GM06990 (cell line): ENCODE measurements around the gene VPS37B.
A peak's percentile ranks its signal among the peaks of the same experiment; 100 is the strongest.
"Not testable (repeated sequence)": the region's sequence is repeated elsewhere in the genome, so short reads cannot be mapped to it uniquely, and the experiment has no call there.

ENCODE experiments used
- DNase-seq: peaks from one replicate; pipeline ENCODE4 v3.0.0-alpha.2; 2011; ENCODE audit not compliant: insufficient read length; ENCODE audit errors: extremely low read depth
- H3K27me3 ChIP-seq: replicated peaks from 2 replicates; pipeline ENCODE4 v1.6.0; 2011; ENCODE audit warnings: low read length; ENCODE audit not compliant: control insufficient read depth, insufficient read depth
- H3K36me3 ChIP-seq: 2 replicates; pipeline ENCODE4 v1.5.1; 2011; ENCODE audit warnings: low read length; ENCODE audit not compliant: control insufficient read depth, insufficient read depth
- H3K4me3 ChIP-seq: replicated peaks from 2 replicates; pipeline ENCODE4 v1.5.1; 2011; ENCODE audit warnings: low read depth, mild to moderate bottlenecking, control low read depth, low read length
- TF ChIP-seq, protein P1 (sequence below): IDR thresholded peaks from 2 replicates; pipeline ENCODE4 v1.5.1; 2011; ENCODE audit warnings: low read length, control low read depth, mild to moderate bottlenecking, inconsistent platforms; ENCODE audit not compliant: insufficient read depth, poor library complexity, severe bottlenecking

VPS37B gene

DNA sequence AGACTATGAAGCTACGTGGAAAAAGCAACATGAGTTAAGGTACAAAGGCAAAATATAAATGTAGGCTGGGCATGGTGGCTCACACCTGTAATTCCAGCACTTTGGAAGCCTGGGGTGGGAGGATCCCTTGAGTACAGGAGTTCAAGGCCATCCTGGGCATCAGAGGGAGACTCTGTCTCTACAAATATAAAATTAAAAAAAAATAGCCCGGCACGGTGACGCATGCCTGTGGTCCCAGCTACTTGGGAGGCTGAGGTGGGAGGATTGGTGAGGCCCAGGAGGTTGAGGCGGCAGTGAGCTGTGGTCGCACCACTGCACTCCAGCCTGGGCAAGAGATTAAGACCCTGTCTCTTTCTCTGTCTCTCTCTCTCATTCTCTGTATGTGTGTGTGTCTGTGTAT is 4.0 kb upstream of the VPS37B start:
- no peaks in the 10 kb centered on the region for H3K27me3 ChIP-seq
- H3K36me3 ChIP-seq: no peaks in the 10 kb centered on the region
- no peak for DNase-seq
- no peak overlapping the region for H3K4me3 ChIP-seq
- TF ChIP-seq, protein P1, sequence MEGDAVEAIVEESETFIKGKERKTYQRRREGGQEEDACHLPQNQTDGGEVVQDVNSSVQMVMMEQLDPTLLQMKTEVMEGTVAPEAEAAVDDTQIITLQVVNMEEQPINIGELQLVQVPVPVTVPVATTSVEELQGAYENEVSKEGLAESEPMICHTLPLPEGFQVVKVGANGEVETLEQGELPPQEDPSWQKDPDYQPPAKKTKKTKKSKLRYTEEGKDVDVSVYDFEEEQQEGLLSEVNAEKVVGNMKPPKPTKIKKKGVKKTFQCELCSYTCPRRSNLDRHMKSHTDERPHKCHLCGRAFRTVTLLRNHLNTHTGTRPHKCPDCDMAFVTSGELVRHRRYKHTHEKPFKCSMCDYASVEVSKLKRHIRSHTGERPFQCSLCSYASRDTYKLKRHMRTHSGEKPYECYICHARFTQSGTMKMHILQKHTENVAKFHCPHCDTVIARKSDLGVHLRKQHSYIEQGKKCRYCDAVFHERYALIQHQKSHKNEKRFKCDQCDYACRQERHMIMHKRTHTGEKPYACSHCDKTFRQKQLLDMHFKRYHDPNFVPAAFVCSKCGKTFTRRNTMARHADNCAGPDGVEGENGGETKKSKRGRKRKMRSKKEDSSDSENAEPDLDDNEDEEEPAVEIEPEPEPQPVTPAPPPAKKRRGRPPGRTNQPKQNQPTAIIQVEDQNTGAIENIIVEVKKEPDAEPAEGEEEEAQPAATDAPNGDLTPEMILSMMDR: no peak

GRCh38 chr12:122896662-122897061 is 738 bp upstream of the VPS37B start:
- Histone ChIP-seq H3K36me3 (no peaks in the 10 kb centered on the region), H3K27me3 (no peaks in the 10 kb centered on the region), H3K4me3 (no peak overlapping the region)
- TF ChIP-seq, protein P1: no peak
- no peak for DNase-seq

DNA sequence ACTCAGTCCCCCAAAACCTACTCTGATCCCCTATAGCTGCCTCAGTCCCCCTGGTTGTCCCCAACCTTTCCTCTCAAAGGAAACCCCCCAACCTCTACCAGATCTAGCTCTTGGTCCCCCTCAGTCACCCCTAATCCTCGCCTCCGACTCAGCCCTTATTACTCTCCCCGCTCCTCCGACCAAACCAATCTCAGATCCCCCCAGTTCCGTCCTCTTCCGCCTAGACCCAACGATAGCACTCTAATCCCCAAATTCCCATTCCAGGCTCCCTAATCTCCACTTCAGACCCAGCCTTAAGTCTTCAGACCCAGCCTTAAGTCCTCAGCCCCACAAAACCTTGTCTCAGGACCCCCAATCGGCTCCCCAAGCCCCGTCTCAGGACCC is 612 bp downstream of the VPS37B start:
- no peak for DNase-seq
- peak overlapping the region; percentile 69 for H3K4me3 ChIP-seq
- no peaks in the 10 kb centered on the region for H3K27me3 ChIP-seq
- TF ChIP-seq, protein P1: no peak
- H3K36me3 ChIP-seq: no peaks in the 10 kb centered on the region

- Histone ChIP-seq H3K27me3 (no peaks in the 10 kb centered on the region), H3K4me3 (peak overlapping the region; percentile 69), H3K36me3 (no peaks in the 10 kb centered on the region)
- TF ChIP-seq, protein P1: no peak
- DNase-seq: no peak
These were observed 1.5 kb downstream of the VPS37B start for GRCh38 chr12:122894193-122895121.

- H3K4me3 ChIP-seq: no peak overlapping the region
- DNase-seq: no peak
- no peaks in the 10 kb centered on the region for H3K36me3 ChIP-seq
- no peaks in the 10 kb centered on the region for H3K27me3 ChIP-seq
- TF ChIP-seq, protein P1: no peak
These were observed 2.4 kb downstream of the VPS37B start for GRCh38 chr12:122893208-122894153.

- not testable (repeated sequence) for H3K4me3 ChIP-seq, DNase-seq, H3K36me3 ChIP-seq, H3K27me3 ChIP-seq
These were observed 3.2 kb downstream of the VPS37B start for GRCh38 chr12:122892724-122893123.
